GM19099 (cell line): ENCODE data around the gene HSD3B7.

Source experiments
- POLR2A ChIP-seq: IDR thresholded peaks from 3 replicates; pipeline ENCODE4 v1.6.1; 2011; ENCODE audit warnings: low read depth; ENCODE audit not compliant: insufficient read length; ENCODE audit errors: extremely low read depth

HSD3B7 gene

DNA sequence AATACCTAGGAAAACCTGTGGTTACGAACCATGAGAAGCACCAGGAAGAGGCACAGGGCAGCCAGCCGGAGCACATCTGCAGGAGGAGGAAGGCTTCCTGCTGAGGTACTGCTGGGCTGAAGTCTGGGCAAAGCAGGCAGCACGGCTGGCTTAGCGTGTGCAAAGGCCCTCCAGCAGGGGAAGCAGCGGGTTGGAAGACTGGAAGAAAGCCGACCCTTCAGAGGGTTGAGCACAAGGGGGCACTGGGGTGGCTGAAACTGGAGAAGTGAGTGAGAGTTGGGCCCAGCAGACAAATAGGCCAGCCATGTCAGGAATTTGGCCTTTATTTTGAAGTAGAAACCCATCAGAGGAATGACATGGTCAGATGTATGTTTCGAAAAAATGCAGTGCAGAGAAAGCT lies 12.1 kb upstream of the HSD3B7 start:
- no peak for TF ChIP-seq POLR2A

DNA sequence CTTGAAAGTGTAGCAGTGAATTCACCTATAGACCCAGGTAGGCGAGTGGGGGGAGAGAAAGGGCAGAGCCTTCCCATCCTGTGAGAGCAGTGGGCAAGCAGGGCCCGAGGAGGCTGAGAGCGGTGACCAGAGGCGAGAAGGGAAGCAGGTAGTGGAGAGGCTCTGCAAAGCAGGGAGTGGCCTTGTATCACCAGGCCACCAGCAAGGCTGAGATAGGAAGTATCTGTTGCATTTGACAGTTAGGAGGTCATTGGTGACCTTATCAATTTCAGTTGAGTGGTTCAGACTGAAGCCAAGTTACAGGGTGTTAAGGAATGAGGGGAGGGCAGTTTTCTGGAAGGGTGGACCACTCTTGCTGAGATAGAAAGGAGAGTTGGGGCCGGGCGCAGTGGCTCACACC lies 10.7 kb upstream of the HSD3B7 start:
- no peak for TF ChIP-seq POLR2A

DNA sequence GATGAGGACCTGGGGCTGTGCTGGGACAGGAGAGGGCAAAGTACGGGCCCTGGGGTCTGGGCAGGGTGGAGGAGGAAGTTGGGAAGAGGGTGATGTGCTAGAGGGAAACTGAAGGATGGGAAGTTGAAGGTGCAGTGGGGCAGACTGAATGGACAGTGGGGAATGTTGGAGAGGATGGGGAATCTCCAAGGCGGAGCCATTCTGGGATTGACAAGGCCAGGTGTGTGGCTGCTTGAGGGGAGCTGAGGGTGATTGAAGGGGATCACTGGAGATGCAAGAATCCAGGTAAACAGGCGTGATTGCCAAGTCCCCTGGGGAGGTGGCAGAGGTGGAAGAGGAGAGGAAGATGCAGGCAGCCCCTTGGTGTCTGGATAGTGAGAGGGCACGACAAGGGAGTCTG lies 8.5 kb upstream of the HSD3B7 start:
- no peak for TF ChIP-seq POLR2A

DNA sequence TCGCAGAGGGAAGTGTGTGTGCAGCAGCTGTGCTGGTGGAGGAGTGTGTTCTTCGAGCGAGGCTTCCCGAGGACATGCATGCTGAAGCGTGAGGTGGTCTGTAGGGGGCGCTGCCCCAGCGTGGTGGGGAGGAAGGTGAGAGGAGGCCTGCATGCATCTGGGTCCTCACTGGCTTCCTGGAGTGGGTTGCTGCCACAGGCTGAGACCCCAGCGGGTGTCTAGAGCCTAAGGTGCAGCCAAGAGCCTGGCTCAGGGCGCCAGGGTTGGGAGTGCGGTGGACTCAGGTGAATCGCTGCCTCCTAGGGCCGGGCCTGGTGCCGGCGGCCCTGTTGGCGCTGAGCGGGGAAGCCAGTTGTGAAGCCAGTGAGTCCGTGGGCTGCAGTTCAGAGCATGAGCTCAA lies 7.5 kb upstream of the HSD3B7 start:
- no peak for TF ChIP-seq POLR2A

DNA sequence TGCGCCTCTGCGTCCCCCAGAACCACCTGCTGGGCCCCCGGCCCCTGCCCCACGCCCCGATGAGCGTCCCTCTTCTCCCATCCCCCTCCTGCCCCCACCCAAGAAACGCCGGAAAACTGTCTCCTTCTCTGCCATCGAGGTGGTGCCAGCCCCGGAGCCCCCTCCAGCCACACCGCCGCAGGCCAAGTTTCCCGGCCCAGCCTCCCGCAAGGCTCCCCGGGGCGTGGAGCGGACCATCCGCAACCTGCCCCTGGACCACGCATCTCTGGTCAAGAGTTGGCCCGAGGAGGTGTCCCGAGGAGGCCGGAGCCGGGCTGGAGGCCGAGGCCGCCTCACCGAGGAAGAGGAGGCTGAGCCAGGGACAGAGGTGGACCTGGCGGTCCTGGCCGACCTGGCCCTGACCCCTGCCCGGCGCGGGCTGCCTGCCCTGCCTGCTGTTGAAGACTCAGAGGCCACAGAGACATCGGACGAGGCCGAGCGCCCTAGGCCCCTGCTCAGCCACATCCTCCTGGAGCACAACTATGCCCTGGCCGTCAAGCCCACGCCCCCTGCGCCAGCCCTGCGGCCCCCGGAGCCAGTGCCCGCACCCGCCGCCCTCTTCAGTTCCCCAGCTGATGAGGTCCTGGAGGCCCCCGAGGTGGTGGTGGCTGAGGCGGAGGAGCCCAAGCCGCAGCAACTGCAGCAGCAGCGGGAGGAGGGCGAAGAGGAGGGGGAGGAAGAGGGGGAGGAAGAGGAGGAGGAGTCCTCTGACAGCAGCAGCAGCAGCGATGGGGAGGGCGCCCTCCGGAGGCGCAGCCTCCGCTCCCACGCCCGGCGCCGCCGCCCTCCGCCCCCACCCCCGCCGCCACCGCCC lies 5.6 kb upstream of the HSD3B7 start:
- TF ChIP-seq POLR2A: no peak

DNA sequence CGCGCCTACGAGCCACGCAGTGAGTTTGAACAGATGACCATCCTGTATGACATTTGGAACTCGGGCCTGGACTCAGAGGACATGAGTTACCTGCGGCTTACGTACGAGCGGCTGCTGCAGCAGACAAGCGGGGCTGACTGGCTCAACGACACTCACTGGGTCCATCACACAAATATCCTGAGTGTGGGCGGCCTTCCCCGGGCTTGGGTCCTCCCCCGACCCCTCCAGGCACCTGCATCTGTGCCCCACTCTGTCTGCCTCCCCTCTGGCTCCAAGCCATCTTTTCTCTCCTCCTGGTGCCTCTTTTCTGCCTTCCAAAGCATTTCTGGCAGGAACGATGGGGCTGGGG lies 5.0 kb upstream of the HSD3B7 start:
- no peak for TF ChIP-seq POLR2A

DNA sequence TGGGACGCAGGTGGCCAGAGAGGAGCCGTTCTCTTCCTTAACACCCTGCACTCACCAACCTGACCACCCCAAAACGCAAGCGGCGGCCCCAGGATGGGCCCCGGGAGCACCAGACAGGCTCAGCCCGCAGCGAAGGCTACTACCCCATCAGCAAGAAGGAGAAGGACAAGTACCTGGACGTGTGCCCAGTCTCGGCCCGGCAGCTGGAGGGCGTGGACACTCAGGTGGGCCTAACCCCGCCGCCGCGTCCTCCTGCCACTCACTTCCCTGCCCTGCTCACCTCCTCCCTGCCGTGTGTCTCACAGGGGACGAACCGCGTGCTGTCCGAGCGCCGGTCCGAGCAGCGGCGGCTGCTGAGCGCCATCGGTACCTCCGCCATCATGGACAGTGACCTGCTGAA lies 4.6 kb upstream of the HSD3B7 start:
- TF ChIP-seq POLR2A: no peak

DNA sequence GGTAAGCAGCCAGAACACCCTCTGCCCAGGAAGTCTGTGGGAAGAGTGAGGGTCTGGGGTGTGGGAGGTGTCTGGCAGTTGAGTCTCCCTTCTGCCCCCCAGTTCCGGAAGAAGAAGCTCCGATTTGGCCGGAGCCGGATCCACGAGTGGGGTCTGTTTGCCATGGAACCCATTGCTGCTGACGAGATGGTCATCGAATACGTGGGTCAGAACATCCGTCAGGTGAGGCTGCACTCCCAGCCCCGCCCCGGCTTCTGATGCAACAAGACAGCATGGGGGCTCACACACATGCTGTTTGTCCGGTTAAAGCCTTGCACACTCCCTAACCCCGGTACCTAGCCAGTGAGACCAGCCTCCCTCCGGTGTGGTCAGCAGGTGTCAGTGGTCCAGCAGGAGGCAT lies 4.0 kb upstream of the HSD3B7 start:
- no peak for TF ChIP-seq POLR2A

DNA sequence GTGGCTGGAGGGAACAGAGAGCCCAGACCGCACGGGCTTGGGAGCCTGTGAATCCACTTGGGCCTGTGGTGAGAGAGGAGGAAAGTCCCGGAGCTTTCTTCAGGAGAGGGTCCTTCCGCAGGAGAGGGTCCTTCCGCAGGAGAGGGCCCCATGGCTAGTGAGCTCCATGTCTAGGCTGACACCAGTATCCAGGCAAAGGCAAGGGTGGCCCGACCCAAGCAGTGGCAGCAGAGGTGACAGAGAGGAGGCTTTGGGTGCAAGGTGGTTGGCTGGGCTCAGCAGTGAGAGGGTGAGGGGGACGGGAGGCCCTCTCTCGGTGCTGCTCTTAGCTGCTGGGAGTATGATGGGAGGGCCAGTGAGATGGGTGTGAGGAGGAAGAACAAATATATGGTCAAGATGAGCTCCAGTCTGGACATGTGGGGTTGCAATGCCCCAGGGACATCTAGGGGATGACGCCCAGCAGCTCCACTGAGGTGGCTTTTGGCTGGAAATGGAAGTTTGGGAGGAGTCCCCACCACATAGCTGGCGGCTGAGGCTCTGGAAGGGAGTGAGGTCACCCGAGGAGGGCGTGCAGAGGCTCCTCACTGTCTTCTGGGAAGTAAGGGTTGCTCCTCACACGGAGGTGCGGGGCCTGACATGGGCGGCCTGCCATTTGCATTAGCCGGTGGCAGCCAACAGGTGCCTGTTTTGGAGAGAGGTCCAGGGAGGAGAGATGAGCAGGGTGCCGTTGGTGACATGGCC lies 2.3 kb upstream of the HSD3B7 start:
- TF ChIP-seq POLR2A: no peak

DNA sequence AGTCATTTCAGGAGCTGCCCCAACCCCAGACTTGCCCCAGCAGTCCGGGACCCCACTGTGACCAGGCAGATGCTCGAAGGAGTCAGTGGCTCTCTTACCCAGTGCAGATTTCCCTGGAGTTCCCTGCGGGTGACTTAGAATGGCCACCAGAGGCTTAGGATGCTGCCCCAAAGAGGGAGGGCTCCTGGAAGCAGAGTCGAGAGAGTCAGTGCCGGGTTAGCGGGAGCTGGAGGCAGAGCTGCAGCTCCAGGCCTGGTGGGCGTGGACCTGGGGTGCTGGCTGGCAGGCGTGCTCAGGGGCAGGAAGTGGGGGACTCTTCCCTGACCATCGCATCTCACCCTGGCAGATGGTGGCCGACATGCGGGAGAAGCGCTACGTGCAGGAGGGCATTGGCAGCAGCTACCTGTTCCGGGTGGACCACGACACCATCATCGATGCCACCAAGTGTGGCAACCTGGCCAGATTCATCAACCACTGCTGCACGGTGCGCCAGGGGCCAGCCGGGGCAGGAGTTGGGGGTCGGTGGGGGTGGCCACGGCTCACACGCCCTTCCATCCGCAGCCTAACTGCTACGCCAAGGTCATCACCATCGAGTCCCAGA lies 1.6 kb upstream of the HSD3B7 start:
- TF ChIP-seq POLR2A: no peak

DNA sequence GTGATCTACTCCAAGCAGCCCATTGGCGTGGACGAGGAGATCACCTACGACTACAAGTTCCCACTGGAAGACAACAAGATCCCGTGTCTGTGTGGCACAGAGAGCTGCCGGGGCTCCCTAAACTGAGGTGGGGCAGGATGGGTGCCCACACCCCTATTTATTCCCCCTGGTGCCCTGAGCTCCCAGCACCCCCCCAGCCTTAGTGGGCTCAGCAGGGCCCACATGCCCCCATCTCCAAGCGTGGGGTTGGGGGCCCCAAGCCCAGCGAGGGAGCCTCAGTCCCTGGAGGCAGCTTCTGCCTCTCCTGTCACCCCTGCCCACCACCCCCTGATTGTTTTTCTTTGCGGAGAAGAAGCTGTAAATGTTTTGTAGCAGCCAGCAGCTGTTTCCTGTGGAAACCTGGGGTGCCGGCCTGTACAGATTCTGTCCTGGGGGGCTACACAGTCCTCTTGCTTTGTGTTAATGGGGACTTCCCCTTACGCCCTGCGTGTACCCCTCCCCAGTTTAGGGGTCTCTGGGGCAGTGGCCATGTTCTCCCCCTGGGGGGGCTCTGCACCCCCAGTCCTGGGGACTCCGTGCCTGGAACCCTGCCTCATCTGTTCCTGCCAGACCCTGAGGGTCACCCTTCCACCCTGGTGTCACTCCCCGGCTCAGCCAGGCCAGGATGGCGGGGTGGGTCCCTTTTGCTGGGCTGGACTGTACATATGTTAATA lies 953 bp upstream of the HSD3B7 start:
- TF ChIP-seq POLR2A: no peak

DNA sequence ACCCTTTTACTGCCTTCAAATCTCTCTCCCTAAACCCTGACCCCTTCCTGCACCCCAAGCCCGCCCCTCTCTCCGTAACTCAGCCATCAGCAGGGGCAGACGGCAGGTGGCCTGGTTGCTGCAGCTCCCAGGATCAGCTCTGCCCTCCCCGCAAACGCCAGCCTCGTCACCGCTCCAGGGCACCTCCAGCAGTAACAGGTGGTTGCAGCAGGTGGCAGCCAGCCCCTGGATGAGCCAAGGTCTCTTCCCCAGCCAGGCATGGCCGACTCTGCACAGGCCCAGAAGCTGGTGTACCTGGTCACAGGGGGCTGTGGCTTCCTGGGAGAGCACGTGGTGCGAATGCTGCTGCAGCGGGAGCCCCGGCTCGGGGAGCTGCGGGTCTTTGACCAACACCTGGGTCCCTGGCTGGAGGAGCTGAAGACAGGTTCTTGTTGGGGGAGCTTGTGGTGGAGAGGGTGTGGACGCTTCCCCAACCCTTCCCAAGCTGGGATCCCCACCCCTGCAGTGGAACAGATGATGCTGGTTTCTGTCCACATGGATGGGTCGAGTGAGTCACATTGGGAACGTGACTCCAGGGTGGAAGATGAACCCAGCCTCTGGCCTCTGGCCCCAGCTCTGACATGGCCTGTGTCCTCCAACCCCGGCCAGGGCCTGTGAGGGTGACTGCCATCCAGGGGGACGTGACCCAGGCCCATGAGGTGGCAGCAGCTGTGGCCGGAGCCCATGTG lies 558 bp downstream of the HSD3B7 start:
- TF ChIP-seq POLR2A: no peak

DNA sequence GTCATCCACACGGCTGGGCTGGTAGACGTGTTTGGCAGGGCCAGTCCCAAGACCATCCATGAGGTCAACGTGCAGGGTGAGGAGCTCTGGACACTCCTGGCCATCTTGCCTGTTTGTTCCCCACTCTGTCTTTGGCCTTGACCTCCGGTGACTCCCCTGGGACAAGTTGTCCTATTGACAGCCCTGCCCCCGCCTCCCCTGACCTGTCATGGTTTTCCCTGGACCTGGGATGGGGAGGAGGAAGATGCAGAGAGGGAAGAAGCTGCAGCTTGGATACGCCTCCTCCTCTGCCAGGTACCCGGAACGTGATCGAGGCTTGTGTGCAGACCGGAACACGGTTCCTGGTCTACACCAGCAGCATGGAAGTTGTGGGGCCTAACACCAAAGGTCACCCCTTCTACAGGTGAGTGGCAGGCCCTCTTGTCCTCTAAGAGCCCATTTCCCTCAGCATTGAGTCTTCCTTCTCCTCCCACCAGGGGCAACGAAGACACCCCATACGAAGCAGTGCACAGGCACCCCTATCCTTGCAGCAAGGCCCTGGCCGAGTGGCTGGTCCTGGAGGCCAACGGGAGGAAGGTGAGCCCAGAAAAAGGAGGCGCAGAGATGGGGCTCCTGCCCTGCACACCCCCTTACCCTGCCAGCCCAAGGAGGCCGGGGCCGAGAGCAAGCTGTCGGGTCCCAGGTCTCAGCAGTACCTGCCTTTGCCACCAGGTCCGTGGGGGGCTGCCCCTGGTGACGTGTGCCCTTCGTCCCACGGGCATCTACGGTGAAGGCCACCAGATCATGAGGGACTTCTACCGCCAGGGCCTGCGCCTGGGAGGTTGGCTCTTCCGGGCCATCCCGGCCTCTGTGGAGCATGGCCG lies 1.4 kb downstream of the HSD3B7 start:
- TF ChIP-seq POLR2A: no peak
